Uterus (tissue), 4 donors: Measurements from ENCODE around the gene FKBP9. TPM values are rescaled to one million over a fixed set of nuclear protein-coding genes. Genes with fewer than 3 reads are reported as not detected.
"Not testable (repeated sequence)": the region's sequence is repeated elsewhere in the genome, so short reads cannot be mapped to it uniquely, and the experiment has no call there.

Source experiments
- DNase-seq, 2 donors: peaks; one replicate each; pipeline ENCODE4 v3.0.0-alpha.2; 2019 to 2020
- H3K27ac ChIP-seq, 2 donors: fragments of 200-600 bp; sonication (generic); 1 replicate in 1 of 2; 2 replicates in 1 of 2; pipeline ENCODE4 v1.5.1; 2016 to 2018
- H3K27me3 ChIP-seq, 2 donors: fragments of 200-600 bp; sonication (generic); one replicate each; pipeline ENCODE4 v1.5.1; 2018 to 2019; ENCODE audit warnings: control low read depth in 1 of 2
- H3K36me3 ChIP-seq, 2 donors: fragments of 200-600 bp; sonication (generic); one replicate each; pipeline ENCODE4 v1.5.1; 2019; ENCODE audit warnings: control low read depth in 1 of 2
- H3K4me1 ChIP-seq, 2 donors: fragments of 200-600 bp; sonication (generic); one replicate each; pipeline ENCODE4 v1.5.1; 2018 to 2019; ENCODE audit warnings: control low read depth in 1 of 2
- H3K4me3 ChIP-seq, 2 donors: fragments of 200-600 bp; sonication (generic); 1 replicate in 1 of 2; 2 replicates in 1 of 2; pipeline ENCODE4 v1.5.1; 2018 to 2019; ENCODE audit warnings: mild to moderate bottlenecking in 1 of 2
- H3K9me3 ChIP-seq, 2 donors: fragments of 200-600 bp; sonication (generic); one replicate each; pipeline ENCODE4 v1.5.1; 2019; ENCODE audit warnings: control low read depth in 1 of 2
- CTCF ChIP-seq, 4 experiments: fragments of 200-600 bp in 2 of 4; fragments of 450-650 bp in 2 of 4; sonication (generic) in 2 of 4; IDR thresholded peaks; one replicate each; pipeline ENCODE4 v1.5.1; 2016 to 2019; ENCODE audit warnings: antibody characterized with exemption in 4 of 4, mild to moderate bottlenecking in 2 of 4, moderate library complexity in 1 of 4
- POLR2A ChIP-seq, 2 donors: fragments of 450-650 bp; IDR thresholded peaks; one replicate each; pipeline ENCODE4 v1.6.1; 2016; ENCODE audit warnings: antibody characterized with exemption in 2 of 2, mild to moderate bottlenecking in 1 of 2, moderate library complexity in 1 of 2
- intact Hi-C: fragments of 100-400 bp; cut with DNase I; formaldehyde crosslinking; loops from one replicate; pipeline ENCODE4 v1.15.1; 2023; ENCODE audit warnings: low total_unique reads
- total RNA-seq, 4 donors: library from RNA; depleted of rRNA in 3 of 4; stranded (reverse); fragments of >200 nt in 3 of 4; gene quantifications; one replicate each; pipeline versions ENCODE4 v1.1.0 to v1.2.4, GENCODE V29; 2014 to 2023
- donor health status: DM: yes; HTN: yes; CAD: no.

The FKBP9 gene
- total RNA-seq, 4 donors from 2014 or later, result 62.9 to 328 (median 215) TPM

- no peaks in the 10 kb centered on the region for H3K36me3 ChIP-seq
- no peak overlapping the region for H3K4me3 ChIP-seq
- H3K9me3 ChIP-seq, result no peaks in the 10 kb centered on the region
- intact Hi-C loops, result no loop called here
- TF ChIP-seq CTCF (IDR thresholded peaks at IDR 0.05) (no peak), POLR2A (IDR thresholded peaks at IDR 0.05) (no peak)
- H3K4me1 ChIP-seq, result no peaks in the 10 kb centered on the region
- no peak for DNase-seq
- H3K27me3 ChIP-seq, result no peaks in the 10 kb centered on the region
- H3K27ac ChIP-seq, result no peak overlapping the region
These were observed 41.2 kb upstream of the FKBP9 start for GRCh38 chr7:32916006-32916405.

GRCh38 chr7:32916994-32917393 is 40.2 kb upstream of the FKBP9 start:
- H3K9me3 ChIP-seq, H3K27ac ChIP-seq, intact Hi-C loops, DNase-seq, H3K4me1 ChIP-seq, H3K36me3 ChIP-seq, H3K27me3 ChIP-seq, H3K4me3 ChIP-seq: not testable (repeated sequence)

GRCh38 chr7:32921896-32922295 is 35.3 kb upstream of the FKBP9 start:
- intact Hi-C loops, result no loop called here

GRCh38 chr7:32928785-32929298 is 28.4 kb upstream of the FKBP9 start:
- TF ChIP-seq POLR2A (IDR thresholded peaks at IDR 0.05), result no peak
- H3K4me3 ChIP-seq, result no peak overlapping the region
- intact Hi-C loops, result no loop called here
- no peak for DNase-seq
- no peaks in the 10 kb centered on the region for H3K9me3 ChIP-seq
- no peaks in the 10 kb centered on the region for H3K27me3 ChIP-seq
- peak overlapping the region; percentile 76 to 77 for H3K27ac ChIP-seq
- peaks cover 0 to 15% of the 10 kb centered on the region in 2 donors for H3K4me1 ChIP-seq
- H3K36me3 ChIP-seq, result no peaks in the 10 kb centered on the region

More at GRCh38 chr7:32921896-32922295, 35.3 kb upstream of the FKBP9 start:
- Histone ChIP-seq H3K9me3 (no peaks in the 10 kb centered on the region), H3K4me1 (no peaks in the 10 kb centered on the region), H3K27ac (no peak overlapping the region), H3K4me3 (no peak overlapping the region), H3K36me3 (no peaks in the 10 kb centered on the region), H3K27me3 (no peaks in the 10 kb centered on the region)
- no peak for DNase-seq
- TF ChIP-seq CTCF (IDR thresholded peaks at IDR 0.05) (no peak), POLR2A (IDR thresholded peaks at IDR 0.05) (no peak)

- intact Hi-C loops, result no loop called here
- no peaks in the 10 kb centered on the region for H3K9me3 ChIP-seq
- H3K27ac ChIP-seq, result peak overlapping the region; percentile 76 to 77
- TF ChIP-seq POLR2A (IDR thresholded peaks at IDR 0.05), result no peak
- TF ChIP-seq CTCF (IDR thresholded peaks at IDR 0.05), result no peak
- DNase-seq, result peak in 1 of 2 donors; percentile 27
- no peak overlapping the region for H3K4me3 ChIP-seq
- H3K27me3 ChIP-seq, result no peaks in the 10 kb centered on the region
- peaks cover 0 to 15% of the 10 kb centered on the region in 2 donors for H3K4me1 ChIP-seq
- no peaks in the 10 kb centered on the region for H3K36me3 ChIP-seq
These were observed 27.7 kb upstream of the FKBP9 start for GRCh38 chr7:32929430-32930143.

- DNase-seq, result no peak
- H3K9me3 ChIP-seq, result no peaks in the 10 kb centered on the region
- no peak overlapping the region for H3K4me3 ChIP-seq
- peak overlapping the region; percentile 76 to 77 for H3K27ac ChIP-seq
- H3K4me1 ChIP-seq, result peaks cover 0 to 15% of the 10 kb centered on the region in 2 donors
- intact Hi-C loops, result no loop called here
- H3K27me3 ChIP-seq, result no peaks in the 10 kb centered on the region
- no peaks in the 10 kb centered on the region for H3K36me3 ChIP-seq
- no peak for TF ChIP-seq CTCF (IDR thresholded peaks at IDR 0.05)
- no peak for TF ChIP-seq POLR2A (IDR thresholded peaks at IDR 0.05)
These were observed 26.9 kb upstream of the FKBP9 start for GRCh38 chr7:32930378-32930777.
